Stimulated activated naive CD8-positive, alpha-beta T cell treated with anti-CD3 and anti-CD28 coated beads, Interleukin-15, Interleukin-2, amounts not matched to agents 100 ng/mL and 50 ng/mL, for 24 hours (primary cell): ENCODE results near the gene TRERF1.

Experiments
- H3K27ac Mint-ChIP-seq: one replicate; pipeline ENCODE4 v1.8.0; 2021; ENCODE audit warnings: mild to moderate bottlenecking, mixed read lengths
- H3K27me3 Mint-ChIP-seq: one replicate; pipeline ENCODE4 v1.8.0; 2021; ENCODE audit warnings: mixed read lengths
- H3K36me3 Mint-ChIP-seq: one replicate; pipeline ENCODE4 v1.8.0; 2021; ENCODE audit warnings: low read depth, mixed read lengths
- H3K4me1 Mint-ChIP-seq: one replicate; pipeline ENCODE4 v1.8.0; 2021; ENCODE audit warnings: low read depth, mixed read lengths
- H3K4me3 Mint-ChIP-seq: one replicate; pipeline ENCODE4 v1.8.0; 2021; ENCODE audit warnings: mild to moderate bottlenecking, mixed read lengths
- H3K9me3 Mint-ChIP-seq: one replicate; pipeline ENCODE4 v1.8.0; 2021; ENCODE audit warnings: mixed read lengths

The TRERF1 gene

DNA sequence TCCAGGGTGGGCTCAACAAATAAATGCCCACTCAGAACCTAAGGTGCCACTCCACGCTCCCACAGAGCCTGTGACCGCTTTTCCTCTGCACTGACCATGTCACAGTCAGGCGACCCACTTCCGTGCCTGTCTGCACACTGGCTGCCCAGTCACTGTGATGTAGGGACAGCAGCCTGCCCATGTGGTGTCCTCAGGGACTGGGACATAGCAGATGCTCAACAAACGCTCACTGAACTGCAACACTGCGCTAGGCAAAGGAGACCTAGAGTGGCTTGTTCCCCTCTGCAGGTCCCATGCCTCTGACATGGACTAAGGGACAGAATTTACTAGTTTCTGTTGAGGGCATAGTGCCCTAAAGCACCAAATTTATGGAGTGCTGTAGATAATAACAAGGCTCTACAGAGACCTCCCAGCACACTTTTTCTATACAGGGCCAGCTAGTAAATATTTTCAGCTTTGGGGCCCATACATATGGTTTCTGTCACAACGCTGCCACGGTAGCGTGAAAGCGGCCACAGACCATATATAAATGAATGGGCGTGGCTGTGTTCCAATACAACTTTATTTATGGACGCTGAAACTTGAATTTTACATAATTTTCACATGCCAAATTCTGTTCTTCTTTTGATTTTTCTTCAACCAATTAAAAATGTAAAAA is 176.2 kb downstream of the TRERF1 start:
- no peaks in the 10 kb centered on the region for H3K36me3 Mint-ChIP-seq
- H3K27ac Mint-ChIP-seq: no peak overlapping the region
- peaks cover 36% of the 10 kb centered on the region for H3K4me1 Mint-ChIP-seq
- no peaks in the 10 kb centered on the region for H3K27me3 Mint-ChIP-seq
- no peaks in the 10 kb centered on the region for H3K9me3 Mint-ChIP-seq
- no peak overlapping the region for H3K4me3 Mint-ChIP-seq

DNA sequence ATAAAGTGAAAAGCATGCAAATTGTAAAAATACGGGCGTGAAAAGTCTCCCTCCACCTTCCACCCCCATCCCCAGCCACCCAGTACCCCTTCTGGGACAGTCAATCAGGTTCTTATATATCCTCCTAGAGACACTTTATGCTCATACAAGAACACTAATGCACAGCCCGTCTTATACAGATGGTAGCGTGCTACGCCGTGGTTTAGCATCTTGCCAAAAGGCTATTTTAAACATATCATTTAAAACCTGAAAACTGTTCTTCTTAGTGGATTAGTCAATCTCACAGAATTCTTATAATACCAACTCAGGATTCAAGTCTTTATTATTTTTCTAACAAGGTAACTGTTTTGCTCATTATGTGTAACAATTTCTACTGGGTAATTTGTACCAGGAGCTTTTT is 176.8 kb downstream of the TRERF1 start:
- Mint-ChIP-seq H3K9me3 (no peaks in the 10 kb centered on the region), H3K36me3 (no peaks in the 10 kb centered on the region), H3K4me1 (peaks cover 35% of the 10 kb centered on the region), H3K27me3 (no peaks in the 10 kb centered on the region), H3K27ac (no peak overlapping the region), H3K4me3 (no peak overlapping the region)

DNA sequence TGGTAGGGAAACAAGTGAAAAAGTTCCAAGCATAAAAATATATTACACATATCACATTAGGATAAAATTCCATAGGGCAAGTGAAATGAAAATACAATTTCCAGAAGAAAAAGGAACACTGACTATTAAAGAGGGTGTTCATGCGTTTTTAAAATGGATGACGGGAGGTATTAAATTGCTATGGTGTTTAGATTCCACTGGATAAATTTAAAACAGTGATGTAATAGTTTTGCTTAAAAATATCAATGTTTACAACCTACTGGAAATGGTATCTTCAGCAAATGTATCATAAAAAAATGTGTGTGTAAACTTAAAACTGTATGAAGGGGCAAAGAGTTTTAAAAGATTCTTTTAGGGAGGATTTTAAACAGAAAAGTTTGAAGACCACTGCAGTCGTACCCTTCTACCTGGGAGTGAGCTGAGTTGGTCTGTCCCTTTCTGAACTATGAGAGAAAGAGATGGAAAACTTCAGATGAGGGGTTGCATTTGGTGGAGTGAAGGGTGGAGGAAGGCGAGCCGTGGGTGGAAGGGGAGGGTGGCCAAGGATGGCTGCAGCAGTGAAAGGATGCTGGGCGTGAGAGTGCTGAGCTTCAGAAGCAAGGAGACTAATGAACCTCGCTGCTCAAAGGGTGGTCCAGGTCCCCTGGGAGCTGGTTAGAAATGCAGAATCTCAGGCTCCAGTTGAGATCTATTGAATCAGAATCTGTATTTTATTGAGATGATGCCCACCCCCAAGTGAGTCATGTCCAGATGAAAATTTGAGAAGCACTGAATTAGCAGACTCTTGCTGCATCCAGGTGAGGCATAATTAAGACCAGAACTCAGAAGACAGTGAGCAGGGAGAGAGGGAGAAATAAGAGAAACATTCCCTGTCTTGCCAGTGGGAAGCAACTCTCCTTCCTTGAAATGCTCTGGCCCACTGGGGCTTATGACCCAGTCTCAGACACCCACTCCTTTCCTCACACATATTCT is 179.6 kb downstream of the TRERF1 start:
- H3K9me3 Mint-ChIP-seq: no peaks in the 10 kb centered on the region
- H3K27me3 Mint-ChIP-seq: no peaks in the 10 kb centered on the region
- peaks cover 17% of the 10 kb centered on the region for H3K4me1 Mint-ChIP-seq
- no peak overlapping the region for H3K4me3 Mint-ChIP-seq
- H3K27ac Mint-ChIP-seq: no peak overlapping the region
- H3K36me3 Mint-ChIP-seq: no peaks in the 10 kb centered on the region

DNA sequence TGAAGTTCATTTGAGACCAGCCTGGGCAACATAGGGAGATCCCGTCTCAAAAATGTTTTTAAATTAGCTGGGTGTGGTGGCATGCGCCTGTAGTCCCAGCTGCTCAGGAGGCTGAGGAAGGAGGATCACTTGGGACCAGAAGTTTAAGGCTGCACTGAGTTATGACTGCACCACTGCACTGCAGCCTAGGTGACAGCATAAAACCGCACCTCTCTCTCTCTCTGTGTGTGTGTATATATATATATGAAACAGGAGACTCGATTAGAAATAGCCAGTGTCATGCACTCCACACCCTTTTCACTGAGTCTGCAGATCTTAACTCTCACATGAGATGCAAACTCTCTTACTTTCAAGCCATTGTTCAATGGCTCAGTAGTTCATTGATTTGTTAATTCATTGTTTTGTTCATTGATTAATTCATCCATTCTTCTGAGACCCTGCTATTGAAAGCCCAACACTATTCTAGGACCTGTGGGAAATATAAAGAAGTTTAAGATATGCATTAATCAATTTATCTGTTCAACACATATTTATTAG is 181.7 kb downstream of the TRERF1 start:
- no peak overlapping the region for H3K27ac Mint-ChIP-seq
- H3K36me3 Mint-ChIP-seq: no peaks in the 10 kb centered on the region
- H3K27me3 Mint-ChIP-seq: no peaks in the 10 kb centered on the region
- peaks cover 15% of the 10 kb centered on the region for H3K4me1 Mint-ChIP-seq
- H3K9me3 Mint-ChIP-seq: no peaks in the 10 kb centered on the region
- no peak overlapping the region for H3K4me3 Mint-ChIP-seq

DNA sequence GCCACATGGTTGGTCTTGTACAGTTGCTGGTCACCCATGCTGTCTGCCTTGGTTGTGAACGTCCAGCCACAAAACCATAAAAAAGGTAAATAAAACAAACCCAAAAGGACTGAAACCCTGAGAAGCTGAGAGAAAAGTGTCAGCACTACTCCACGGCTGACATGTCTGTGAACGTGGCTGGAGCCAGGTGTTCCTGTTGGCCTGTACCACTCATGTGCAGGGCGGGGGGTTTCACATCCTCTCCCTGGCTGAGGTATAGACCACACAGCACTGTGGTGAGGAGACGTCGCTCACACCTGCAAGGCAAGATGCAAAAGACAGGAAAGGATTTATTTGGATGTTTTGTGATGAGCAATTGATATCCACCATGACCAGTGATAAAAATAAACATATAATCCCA is 182.2 kb downstream of the TRERF1 start:
- Mint-ChIP-seq H3K27ac (no peak overlapping the region), H3K36me3 (no peaks in the 10 kb centered on the region), H3K27me3 (no peaks in the 10 kb centered on the region), H3K4me1 (peaks cover 15% of the 10 kb centered on the region), H3K9me3 (no peaks in the 10 kb centered on the region), H3K4me3 (no peak overlapping the region)

DNA sequence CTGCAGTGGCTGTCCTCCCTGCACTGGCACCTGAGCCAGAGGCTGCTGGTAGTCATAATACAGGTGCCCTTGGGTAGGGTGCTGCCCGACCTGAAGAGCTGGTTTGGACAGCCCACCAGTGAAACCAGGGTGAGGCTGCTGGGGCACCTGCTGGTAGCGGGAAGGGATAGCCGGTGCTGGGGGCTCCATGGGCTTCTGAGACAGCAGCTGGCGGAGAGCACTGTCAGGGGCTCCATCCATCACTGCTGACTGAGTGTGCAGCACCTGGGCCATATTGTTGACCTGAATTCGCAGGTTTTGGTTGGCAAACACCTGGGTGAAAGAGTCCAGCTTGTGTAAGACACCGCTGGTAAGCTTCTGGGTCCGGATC is 182.9 kb downstream of the TRERF1 start:
- Mint-ChIP-seq H3K27ac (no peak overlapping the region), H3K27me3 (no peaks in the 10 kb centered on the region), H3K4me1 (peaks cover 15% of the 10 kb centered on the region), H3K36me3 (peaks cover under 1% of the 10 kb centered on the region), H3K9me3 (no peaks in the 10 kb centered on the region), H3K4me3 (no peak overlapping the region)

DNA sequence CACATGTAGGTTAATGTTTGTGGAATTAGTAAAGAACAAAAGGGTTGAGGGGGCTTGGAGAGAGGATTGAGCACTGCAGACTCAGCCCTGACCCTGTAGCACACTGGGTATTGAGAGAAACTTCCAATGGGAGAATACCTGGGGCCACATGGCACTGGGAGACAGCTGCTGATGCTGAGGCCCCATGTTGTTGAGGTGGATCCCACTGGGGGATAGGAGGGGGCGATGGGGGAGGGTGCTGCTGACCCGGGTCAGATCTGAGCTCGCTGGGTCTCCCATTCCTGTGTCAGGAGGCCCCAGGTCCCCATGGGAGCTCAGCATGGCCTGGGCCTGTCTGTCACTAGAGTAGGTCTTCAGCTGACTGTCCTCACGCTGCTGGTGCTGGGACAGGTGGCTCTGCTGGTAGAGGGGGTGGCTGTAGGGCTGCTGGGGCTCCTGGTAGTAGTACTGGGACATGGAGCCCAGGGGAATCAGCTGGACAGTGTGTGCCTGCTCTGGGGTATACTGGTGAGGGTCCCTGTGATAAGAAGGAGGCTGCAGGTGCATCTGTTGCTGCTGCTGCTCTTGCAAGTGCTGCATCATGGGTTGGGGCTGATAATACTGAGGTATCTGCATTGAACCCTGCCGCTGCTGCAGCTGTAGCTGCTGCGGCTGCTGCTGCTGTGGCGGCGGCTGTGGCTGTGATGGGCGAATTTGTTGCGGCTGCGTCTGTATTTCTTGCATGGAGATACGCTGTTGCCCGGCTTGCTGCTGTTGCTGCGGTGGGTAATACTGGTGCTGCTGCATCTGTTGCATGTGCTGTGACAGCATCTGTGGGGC is 183.5 kb downstream of the TRERF1 start:
- H3K4me1 Mint-ChIP-seq: peaks cover 15% of the 10 kb centered on the region
- H3K4me3 Mint-ChIP-seq: no peak overlapping the region
- no peak overlapping the region for H3K27ac Mint-ChIP-seq
- peaks cover 4% of the 10 kb centered on the region for H3K36me3 Mint-ChIP-seq
- H3K9me3 Mint-ChIP-seq: no peaks in the 10 kb centered on the region
- H3K27me3 Mint-ChIP-seq: no peaks in the 10 kb centered on the region

DNA sequence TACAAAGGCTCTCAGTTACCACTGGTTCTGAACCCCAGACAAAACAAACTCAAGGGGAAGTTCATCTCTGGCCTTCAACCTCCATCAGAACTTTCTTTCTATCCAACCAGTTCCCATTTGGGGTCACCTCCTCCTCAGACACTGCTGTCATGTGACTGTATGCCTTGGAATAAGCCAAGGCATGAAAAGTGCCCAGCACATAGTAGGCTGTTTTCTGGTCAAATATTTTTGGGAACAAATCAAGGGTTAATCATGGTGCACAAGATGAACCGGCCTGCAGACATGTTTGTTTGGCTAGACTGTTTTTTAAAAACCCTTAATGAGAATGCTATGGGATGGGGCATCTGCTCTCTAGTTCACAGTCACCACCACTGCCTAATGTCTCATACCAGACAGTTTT is 185.2 kb downstream of the TRERF1 start:
- Mint-ChIP-seq H3K4me3 (no peak overlapping the region), H3K9me3 (no peaks in the 10 kb centered on the region), H3K27ac (no peak overlapping the region), H3K4me1 (peaks cover 13% of the 10 kb centered on the region), H3K36me3 (peaks cover 4% of the 10 kb centered on the region), H3K27me3 (no peaks in the 10 kb centered on the region)

DNA sequence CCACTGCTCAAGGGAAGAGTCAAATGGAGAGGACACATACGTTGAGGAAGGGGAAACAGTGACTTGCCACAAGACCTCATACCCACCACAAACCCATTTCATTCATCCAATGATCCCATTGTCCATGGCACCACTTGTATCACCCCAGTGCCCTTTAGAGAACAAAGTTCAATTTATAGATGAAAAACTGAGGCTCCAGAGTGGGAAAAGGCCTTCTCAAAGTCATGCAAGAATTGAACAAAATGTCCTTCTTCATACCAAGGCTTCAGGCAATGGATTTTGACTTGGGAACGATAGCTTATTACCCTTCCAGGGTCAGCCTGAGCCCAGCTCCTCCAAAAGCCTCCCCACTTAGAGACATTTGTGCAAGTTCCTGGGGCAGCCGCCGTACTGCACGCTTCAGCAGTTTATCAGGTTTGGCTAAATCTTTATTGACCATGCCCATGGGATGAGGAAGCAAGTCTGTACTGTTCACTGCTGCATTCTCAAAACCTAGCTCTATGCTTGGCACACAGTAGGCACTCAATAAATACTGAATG is 186.8 kb downstream of the TRERF1 start:
- H3K27me3 Mint-ChIP-seq: no peaks in the 10 kb centered on the region
- H3K4me3 Mint-ChIP-seq: no peak overlapping the region
- no peaks in the 10 kb centered on the region for H3K9me3 Mint-ChIP-seq

DNA sequence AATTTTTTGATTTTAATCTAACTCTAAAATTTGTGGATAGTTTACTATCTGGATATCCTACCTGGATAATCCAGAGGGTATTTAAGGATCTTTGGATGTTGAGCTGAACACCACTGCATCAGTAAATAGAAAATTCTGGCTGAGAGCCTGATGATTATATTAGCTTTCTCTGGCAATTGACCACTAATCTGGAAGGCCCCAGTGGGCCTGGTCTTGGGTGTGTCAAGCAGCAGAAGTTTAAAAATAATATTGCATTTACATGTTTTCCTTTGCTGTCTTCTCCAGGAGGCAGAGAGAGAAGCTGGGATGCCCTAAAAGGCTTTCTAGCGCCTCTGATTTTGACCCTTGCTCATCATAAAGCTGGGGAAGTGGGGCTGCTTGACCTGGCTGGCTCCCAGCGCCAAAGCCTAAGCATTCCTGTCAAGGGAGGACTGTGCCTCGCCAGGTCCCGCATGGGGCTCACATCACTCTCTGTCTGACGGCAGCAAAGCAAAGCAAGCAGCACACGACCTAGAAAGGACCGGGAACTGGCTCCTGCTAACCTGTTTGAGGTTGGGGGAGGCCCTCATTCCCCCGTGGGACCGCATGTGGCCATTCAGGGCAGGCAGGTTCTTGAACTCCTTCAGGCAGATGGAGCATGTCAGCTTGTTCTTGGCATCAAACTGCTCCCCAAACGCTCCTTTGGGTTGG is 187.4 kb downstream of the TRERF1 start:
- Mint-ChIP-seq H3K4me3 (no peak overlapping the region), H3K27ac (no peak overlapping the region), H3K36me3 (peaks cover 4% of the 10 kb centered on the region)

More for the DNA sequence above, 186.8 kb downstream of the TRERF1 start:
- Mint-ChIP-seq H3K27ac (no peak overlapping the region), H3K36me3 (peaks cover 4% of the 10 kb centered on the region), H3K4me1 (peaks cover 16% of the 10 kb centered on the region)

DNA sequence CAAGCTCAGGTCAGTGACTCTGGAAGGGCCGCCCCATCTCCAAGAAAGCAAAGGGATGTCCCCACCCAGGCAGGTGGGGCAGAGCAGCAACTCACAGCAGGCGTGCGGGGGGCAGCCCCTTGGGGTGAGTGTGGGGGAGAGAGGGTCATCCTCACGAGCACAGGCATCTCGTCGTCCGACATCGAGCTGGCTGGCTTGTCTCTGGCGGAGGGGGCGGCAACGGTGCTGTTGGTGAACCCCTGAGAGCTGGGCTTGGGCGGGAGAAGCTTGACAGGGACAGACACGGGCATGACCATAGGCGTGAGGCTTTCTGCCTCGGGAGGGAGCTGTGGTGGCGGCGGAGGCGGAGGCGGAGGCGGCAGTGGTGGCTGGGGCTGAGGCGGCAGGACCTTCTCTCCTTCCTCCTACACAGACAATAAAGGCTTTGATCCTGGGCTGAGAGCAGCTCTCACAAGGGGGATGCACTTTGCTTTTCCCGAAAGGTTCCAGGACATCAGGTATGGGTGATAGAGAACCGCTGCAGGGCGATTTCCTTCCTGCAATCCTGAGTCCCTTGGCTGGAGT is 188.5 kb downstream of the TRERF1 start:
- Mint-ChIP-seq H3K4me1 (peaks cover 9% of the 10 kb centered on the region), H3K9me3 (no peaks in the 10 kb centered on the region), H3K27me3 (no peaks in the 10 kb centered on the region), H3K4me3 (no peak overlapping the region), H3K36me3 (peaks cover 4% of the 10 kb centered on the region), H3K27ac (no peak overlapping the region)

More for the DNA sequence above, 187.4 kb downstream of the TRERF1 start:
- Mint-ChIP-seq H3K27me3 (no peaks in the 10 kb centered on the region), H3K4me1 (peaks cover 10% of the 10 kb centered on the region), H3K9me3 (no peaks in the 10 kb centered on the region)

DNA sequence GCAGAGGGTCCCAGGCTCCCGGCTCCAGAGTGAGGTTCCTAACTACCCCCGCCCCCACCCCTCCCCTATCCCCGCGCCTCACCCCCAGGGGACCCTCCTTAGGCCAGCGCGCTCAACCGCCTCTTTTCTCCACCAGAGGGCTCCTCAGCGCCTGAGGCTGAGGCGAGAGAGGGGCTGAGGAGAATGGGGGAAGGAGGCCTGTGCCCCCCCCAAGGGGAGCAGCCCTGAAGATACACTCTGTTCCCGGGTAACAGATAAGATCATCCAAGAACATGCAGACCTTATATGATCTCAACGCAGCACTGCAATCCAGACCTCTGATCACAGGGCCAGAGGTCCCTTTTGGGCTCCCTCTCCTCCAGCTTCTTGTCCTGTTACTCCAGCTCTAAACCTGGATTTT is 190.8 kb downstream of the TRERF1 start:
- H3K27ac Mint-ChIP-seq: no peak overlapping the region
- H3K4me3 Mint-ChIP-seq: no peak overlapping the region
- no peaks in the 10 kb centered on the region for H3K9me3 Mint-ChIP-seq
- peaks cover 9% of the 10 kb centered on the region for H3K4me1 Mint-ChIP-seq
- H3K36me3 Mint-ChIP-seq: peaks cover 10% of the 10 kb centered on the region
- H3K27me3 Mint-ChIP-seq: no peaks in the 10 kb centered on the region

DNA sequence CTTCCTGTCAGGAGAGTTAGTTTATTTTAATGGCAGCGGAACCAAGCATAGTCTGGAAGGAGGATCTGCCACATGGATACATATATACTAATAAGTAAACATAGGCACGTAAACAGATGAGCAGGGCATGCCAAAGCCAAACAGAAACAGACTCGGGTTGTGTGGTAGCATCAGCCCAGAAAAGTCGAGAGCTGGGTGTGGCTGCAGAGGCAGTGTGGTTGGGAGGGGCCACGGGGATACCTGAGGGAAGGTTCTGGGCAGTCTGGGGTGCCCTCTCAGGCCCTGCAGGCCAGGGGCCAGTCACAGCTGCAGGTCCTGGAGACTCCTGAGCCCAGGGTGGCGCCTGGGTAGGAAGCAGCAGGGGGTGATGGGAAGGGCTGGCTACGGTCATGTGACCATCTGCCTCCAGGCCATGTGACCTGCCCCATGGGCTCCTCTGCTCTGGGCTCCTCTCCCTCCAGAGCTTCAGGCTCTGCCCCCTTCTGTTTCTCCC is 191.3 kb downstream of the TRERF1 start:
- Mint-ChIP-seq H3K36me3 (peaks cover 10% of the 10 kb centered on the region), H3K4me3 (no peak overlapping the region), H3K4me1 (peaks cover 9% of the 10 kb centered on the region), H3K9me3 (no peaks in the 10 kb centered on the region), H3K27me3 (no peaks in the 10 kb centered on the region), H3K27ac (no peak overlapping the region)
